CD4-positive, alpha-beta T cell (primary cell): Measurements from ENCODE around the gene PCNX3. TPM values are rescaled to one million over a fixed set of nuclear protein-coding genes. Genes with fewer than 3 reads are reported as not detected.
A peak's percentile ranks its signal among the peaks of the same experiment; 100 is the strongest.

Experiments
- ATAC-seq: fragments of 200-7000 bp; cut with Tn5 transposase; one replicate; pipeline ENCODE4 v1.10.0; 2022; ENCODE audit warnings: mild to moderate bottlenecking; ENCODE audit not compliant: poor library complexity
- CTCF ChIA-PET: fragments of 350-600 bp; sonication (Branson Sonifier 250); formaldehyde crosslinking; loops from one replicate; lab custom pipeline; 2021; ENCODE audit warnings: antibody characterized with exemption, inconsistent platforms; lab: Charles Lee
- POLR2A ChIA-PET: fragments of 350-600 bp; sonication (Branson Sonifier 250); formaldehyde crosslinking; loops from one replicate; lab custom pipeline; 2021; ENCODE audit warnings: antibody characterized with exemption, inconsistent platforms; lab: Charles Lee
- DNase-seq, 14 experiments: peaks; one replicate each; pipeline ENCODE4 v3.0.0-alpha.2; 2013 to 2020; ENCODE audit warnings: mixed read lengths in 2 of 14
- H3K27ac ChIP-seq, 2 donors: one replicate each; pipeline versions ENCODE4 v1.5.1 to v1.7.0; 2013; ENCODE audit warnings: low read length in 2 of 2, low read depth in 1 of 2, mild to moderate bottlenecking in 1 of 2
- H3K27me3 ChIP-seq, 2 experiments: 1 replicate in 1 of 2; 2 replicates in 1 of 2; pipeline versions ENCODE4 v1.6.1 to v1.7.0; 2013; ENCODE audit warnings: low read length in 2 of 2, control low read depth in 1 of 2, mild to moderate bottlenecking in 1 of 2, moderate library complexity in 1 of 2; ENCODE audit not compliant: insufficient read depth in 2 of 2, control insufficient read depth in 1 of 2
- H3K36me3 ChIP-seq: one replicate; pipeline ENCODE4 v1.6.1; 2013; ENCODE audit warnings: low read length, control low read depth; ENCODE audit not compliant: insufficient read depth
- H3K4me1 ChIP-seq: one replicate; pipeline ENCODE4 v1.6.1; 2013; ENCODE audit warnings: low read length, control low read depth; ENCODE audit not compliant: insufficient read depth
- H3K4me3 ChIP-seq: one replicate; pipeline ENCODE4 v1.5.1; 2013; ENCODE audit warnings: mild to moderate bottlenecking, low read length, moderate library complexity
- H3K9me3 ChIP-seq, 2 experiments: 1 replicate in 1 of 2; 2 replicates in 1 of 2; pipeline versions ENCODE4 v1.6.1 to v1.7.0; 2013; ENCODE audit warnings: low read length in 2 of 2, mild to moderate bottlenecking in 2 of 2, control low read depth in 1 of 2, moderate library complexity in 1 of 2; ENCODE audit not compliant: control insufficient read depth in 1 of 2, insufficient read depth in 1 of 2
- H3K27ac Mint-ChIP-seq: one replicate; pipeline ENCODE4 v1.8.0; 2020; ENCODE audit warnings: mixed read lengths
- H3K27me3 Mint-ChIP-seq: one replicate; pipeline ENCODE4 v1.8.0; 2021; ENCODE audit warnings: mixed read lengths
- H3K36me3 Mint-ChIP-seq: one replicate; pipeline ENCODE4 v1.8.0; 2021; ENCODE audit warnings: low read depth, mixed read lengths
- H3K4me1 Mint-ChIP-seq: one replicate; pipeline ENCODE4 v1.8.0; 2021; ENCODE audit warnings: low read depth, mixed read lengths
- H3K4me3 Mint-ChIP-seq: one replicate; pipeline ENCODE4 v1.8.0; 2020; ENCODE audit warnings: mild to moderate bottlenecking, mixed read lengths
- H3K9me3 Mint-ChIP-seq: one replicate; pipeline ENCODE4 v1.8.0; 2020; ENCODE audit warnings: mixed read lengths
- intact Hi-C, 2 experiments: fragments of 100-400 bp; cut with DNase I in 1 of 2; cut with micrococcal nuclease in 1 of 2; formaldehyde crosslinking; loops; one replicate each; pipeline versions ENCODE4 v1.15.1 to v1.9.0; 2023 to 2025; cut with DNase I, micrococcal nuclease
- total RNA-seq, 174 experiments: library from RNA in 2 of 174; stranded (reverse) in 2 of 174; gene quantifications; one replicate each; pipeline ENCODE4 v1.2.3 and lab custom pipeline; 2021 to 2026
- TF ChIP-seq, protein P1 (sequence below): fragments of 200-600 bp; IDR thresholded peaks from one replicate; pipeline ENCODE4 v1.8.0; 2022; ENCODE audit warnings: antibody characterized with exemption, mild to moderate bottlenecking

Gene PCNX3
- total RNA-seq, 2 experiments from 2014 or later, result 37.3 to 40.5 TPM

DNA sequence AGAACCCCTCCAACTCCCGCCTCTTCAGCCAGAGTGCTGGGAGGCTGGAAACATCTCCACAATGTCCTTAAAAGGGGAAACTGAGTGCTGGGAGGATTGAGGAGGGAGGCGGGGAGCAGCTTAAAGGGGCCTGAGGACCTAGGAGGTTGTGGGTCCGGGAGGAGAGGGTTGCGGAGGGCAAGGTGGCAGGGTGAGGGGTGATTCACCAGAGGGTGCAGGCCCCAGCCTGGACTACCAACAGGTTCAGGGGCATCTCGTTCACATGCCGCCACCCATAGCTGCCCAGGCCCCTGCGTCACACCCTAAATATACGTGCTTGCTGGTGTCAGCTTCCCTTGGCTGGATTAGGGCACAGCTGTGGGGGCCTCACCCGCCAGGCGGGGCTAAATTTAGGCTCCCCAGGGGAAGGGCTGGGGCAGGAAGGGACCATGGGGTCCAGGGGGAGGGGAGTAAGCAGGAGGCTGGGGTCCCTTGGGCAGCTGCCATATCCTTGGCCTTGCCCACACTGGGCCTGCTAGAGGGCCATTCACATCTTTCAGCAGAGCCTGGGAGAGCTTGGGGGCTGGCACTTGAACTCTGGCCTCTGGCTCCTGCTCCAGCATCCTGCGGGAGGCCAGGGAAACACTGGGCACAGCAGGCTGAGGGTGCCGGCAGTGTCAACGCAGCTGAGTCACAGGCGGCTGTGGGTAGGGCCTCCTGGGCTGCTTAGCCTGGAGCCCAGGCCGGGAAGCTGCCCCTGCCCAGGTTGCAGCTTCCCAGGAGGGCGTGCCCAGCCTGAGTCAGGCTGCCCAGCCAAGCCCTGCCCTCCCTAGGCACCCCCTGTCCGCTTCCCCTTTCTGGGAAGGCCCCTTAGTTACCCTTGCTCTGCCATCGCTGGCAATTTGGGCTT, 38.5 kb upstream of the PCNX3 start:
- peaks cover 43% of the 10 kb centered on the region for H3K4me1 Mint-ChIP-seq
- peaks cover 63% of the 10 kb centered on the region for H3K4me1 ChIP-seq

DNA sequence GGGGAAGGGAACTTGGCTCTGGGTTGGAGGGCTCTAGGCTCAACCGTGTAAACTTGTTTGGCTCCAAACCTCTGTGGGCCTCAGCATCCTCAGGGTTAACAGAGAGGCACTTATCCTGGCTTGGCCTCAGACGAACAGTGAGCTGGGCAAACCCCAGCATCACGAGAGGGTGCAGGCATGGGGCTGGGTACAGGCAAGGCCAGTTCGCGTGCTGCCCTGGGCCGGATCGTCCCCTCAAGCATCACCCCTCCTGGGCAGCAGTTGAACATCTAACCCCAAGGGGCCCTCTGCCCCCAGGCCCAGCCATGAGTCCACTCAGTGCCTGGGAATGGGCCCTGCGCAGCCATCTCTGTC, 37.8 kb upstream of the PCNX3 start:
- Histone ChIP-seq H3K9me3 (no peaks in the 10 kb centered on the region), H3K4me3 (peak overlapping the region; percentile 71), H3K27me3 (no peaks in the 10 kb centered on the region), H3K4me1 (peaks cover 61% of the 10 kb centered on the region), H3K27ac (peak overlapping the region; percentile 57 to 61), H3K36me3 (peaks cover 54% of the 10 kb centered on the region)
- intact Hi-C loops, result loop anchor here in 1 of 2 experiments (1.0 to 10.0 kb wide), 2 partner anchors 13 to 53 kb away; partner anchors contain the start of gene SCYL1
- H3K9me3 Mint-ChIP-seq, result no peaks in the 10 kb centered on the region
- H3K4me3 Mint-ChIP-seq, result peak overlapping the region; percentile 59
- POLR2A ChIA-PET, result interaction anchor here (0.9 to 3.6 kb wide), 6 partner anchors 26 to 78 kb away, joined by 3 to 42 read pairs (median 18); partner anchors contain the start of genes MALAT1, PCNX3 and SCYL1
- H3K27ac Mint-ChIP-seq, result peak overlapping the region; percentile 37
- peaks cover 39% of the 10 kb centered on the region for H3K4me1 Mint-ChIP-seq
- DNase-seq (no peak), ATAC-seq (no peak)
- TF ChIP-seq, protein P1, sequence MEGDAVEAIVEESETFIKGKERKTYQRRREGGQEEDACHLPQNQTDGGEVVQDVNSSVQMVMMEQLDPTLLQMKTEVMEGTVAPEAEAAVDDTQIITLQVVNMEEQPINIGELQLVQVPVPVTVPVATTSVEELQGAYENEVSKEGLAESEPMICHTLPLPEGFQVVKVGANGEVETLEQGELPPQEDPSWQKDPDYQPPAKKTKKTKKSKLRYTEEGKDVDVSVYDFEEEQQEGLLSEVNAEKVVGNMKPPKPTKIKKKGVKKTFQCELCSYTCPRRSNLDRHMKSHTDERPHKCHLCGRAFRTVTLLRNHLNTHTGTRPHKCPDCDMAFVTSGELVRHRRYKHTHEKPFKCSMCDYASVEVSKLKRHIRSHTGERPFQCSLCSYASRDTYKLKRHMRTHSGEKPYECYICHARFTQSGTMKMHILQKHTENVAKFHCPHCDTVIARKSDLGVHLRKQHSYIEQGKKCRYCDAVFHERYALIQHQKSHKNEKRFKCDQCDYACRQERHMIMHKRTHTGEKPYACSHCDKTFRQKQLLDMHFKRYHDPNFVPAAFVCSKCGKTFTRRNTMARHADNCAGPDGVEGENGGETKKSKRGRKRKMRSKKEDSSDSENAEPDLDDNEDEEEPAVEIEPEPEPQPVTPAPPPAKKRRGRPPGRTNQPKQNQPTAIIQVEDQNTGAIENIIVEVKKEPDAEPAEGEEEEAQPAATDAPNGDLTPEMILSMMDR, result no peak
- no peaks in the 10 kb centered on the region for H3K27me3 Mint-ChIP-seq
- CTCF ChIA-PET, result interaction anchor here (1.3 to 4.1 kb wide), 4 partner anchors 11 to 38 kb away, joined by 6 to 31 read pairs (median 20); no protein-coding TSS in a partner anchor
- H3K36me3 Mint-ChIP-seq, result peaks cover 62% of the 10 kb centered on the region

More for the DNA sequence above, 38.5 kb upstream of the PCNX3 start:
- DNase-seq (peak in 4 of 14 experiments; percentile 54 to 81 (median 66)), ATAC-seq (no peak)
- peak overlapping the region; percentile 71 for H3K4me3 ChIP-seq
- no peaks in the 10 kb centered on the region for H3K27me3 Mint-ChIP-seq
- TF ChIP-seq, protein P1, result no peak
- H3K36me3 Mint-ChIP-seq, result peaks cover 56% of the 10 kb centered on the region
- no peaks in the 10 kb centered on the region for H3K9me3 Mint-ChIP-seq
- no peaks in the 10 kb centered on the region for H3K27me3 ChIP-seq
- H3K36me3 ChIP-seq, result peaks cover 49% of the 10 kb centered on the region
- POLR2A ChIA-PET, result interaction anchor here (0.9 to 3.6 kb wide), 19 partner anchors 9 to 442 kb away, joined by 3 to 42 read pairs (median 15); partner anchors contain the start of genes CCDC85B, MALAT1, PCNX3 and RNASEH2C
- H3K27ac Mint-ChIP-seq, result peak overlapping the region; percentile 37
- CTCF ChIA-PET, result interaction anchor here (1.3 to 4.1 kb wide), 4 partner anchors 11 to 37 kb away, joined by 6 to 31 read pairs (median 20); no protein-coding TSS in a partner anchor
- intact Hi-C loops, result loop anchor here in 1 of 2 experiments (10.0 kb wide), 1 partner anchor 52 kb away; the partner anchor contains the start of gene SCYL1
- no peaks in the 10 kb centered on the region for H3K9me3 ChIP-seq
- peak overlapping the region; percentile 90 for H3K4me3 Mint-ChIP-seq
- H3K27ac ChIP-seq, result peak overlapping the region; percentile 57 to 61

DNA sequence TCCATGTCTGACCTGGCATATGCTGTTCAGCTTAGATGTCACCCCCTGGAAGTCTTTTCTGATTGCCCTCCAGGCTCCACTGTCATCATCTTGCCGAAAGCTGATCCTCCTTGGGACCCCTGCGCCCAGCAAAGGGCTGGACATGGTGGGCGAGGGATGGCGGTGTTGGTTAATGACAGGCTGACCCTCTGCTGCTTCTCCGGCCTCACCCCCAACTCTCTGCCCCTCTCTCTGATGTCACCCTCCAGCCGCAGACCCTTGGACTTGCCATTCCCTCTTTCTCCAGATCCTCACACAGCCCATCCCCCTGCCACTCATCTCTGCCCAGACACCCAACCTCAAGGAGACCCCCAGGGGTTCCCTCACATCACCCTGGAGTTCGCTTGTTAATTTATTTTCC, 37.4 kb upstream of the PCNX3 start:
- peak overlapping the region; percentile 71 for H3K4me3 ChIP-seq
- Mint-ChIP-seq H3K27ac (peak overlapping the region; percentile 37), H3K36me3 (peaks cover 63% of the 10 kb centered on the region), H3K4me1 (peaks cover 36% of the 10 kb centered on the region), H3K9me3 (no peaks in the 10 kb centered on the region), H3K4me3 (peak overlapping the region; percentile 67), H3K27me3 (no peaks in the 10 kb centered on the region)
- peaks cover 57% of the 10 kb centered on the region for H3K4me1 ChIP-seq
- no peak for DNase-seq
- no peak for ATAC-seq
- no peaks in the 10 kb centered on the region for H3K9me3 ChIP-seq
- TF ChIP-seq, protein P1, result no peak
- H3K36me3 ChIP-seq, result peaks cover 55% of the 10 kb centered on the region
- ChIA-PET CTCF (interaction anchor here (2.3 to 4.1 kb wide), 3 partner anchors 10 to 38 kb away, joined by 9 to 31 read pairs (median 30); no protein-coding TSS in a partner anchor), POLR2A (interaction anchor here (1.0 to 3.6 kb wide), 5 partner anchors 10 to 53 kb away, joined by 3 to 27 read pairs (median 16); partner anchors contain the start of genes PCNX3 and SCYL1)
- intact Hi-C loops, result loop anchor here in 1 of 2 experiments (1.0 to 10.0 kb wide), 2 partner anchors 12 to 53 kb away; partner anchors contain the start of gene SCYL1
- H3K27me3 ChIP-seq, result no peaks in the 10 kb centered on the region
- H3K27ac ChIP-seq, result peak overlapping the region in 1 of 2 donors; percentile 61
